GM19467 (cell line): ENCODE measurements around the gene MRPL34.

ENCODE experiments used
- ATAC-seq: cut with Tn5 transposase; IDR thresholded peaks from one replicate; pipeline ENCODE4 v1.9.1; 2021; ENCODE audit warnings: mild to moderate bottlenecking, moderate library complexity; ENCODE audit not compliant: unreplicated experiment

MRPL34 gene

DNA sequence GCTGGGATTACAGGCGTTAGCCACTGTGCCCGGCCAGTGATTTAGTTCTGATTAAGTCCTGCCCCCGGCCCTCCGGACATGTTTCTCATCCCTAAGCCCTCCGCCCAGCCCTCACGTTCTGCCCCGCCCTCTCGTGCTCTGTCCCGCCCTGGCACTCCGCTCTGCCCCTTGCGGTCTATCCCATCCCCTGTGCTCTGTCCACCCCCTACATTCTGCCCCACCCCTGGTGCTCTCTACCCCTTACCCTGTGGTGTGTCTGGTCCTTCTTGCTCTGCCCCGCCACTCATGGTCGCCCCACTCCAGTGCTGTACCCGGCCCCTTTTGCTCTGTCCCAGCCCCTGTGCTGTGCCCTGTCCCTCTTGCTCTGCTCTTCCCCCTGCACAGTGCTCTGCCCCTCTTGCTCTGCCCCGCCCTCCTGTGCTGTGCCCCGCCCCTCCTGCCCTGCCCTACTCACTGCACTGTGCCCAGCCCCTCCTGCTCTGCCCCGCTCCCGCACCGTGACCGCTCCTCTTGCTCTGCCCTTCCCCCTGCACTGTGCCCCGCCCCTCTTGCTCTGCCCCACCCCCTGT, 34.7 kb downstream of the MRPL34 start:
- ATAC-seq = no peak

DNA sequence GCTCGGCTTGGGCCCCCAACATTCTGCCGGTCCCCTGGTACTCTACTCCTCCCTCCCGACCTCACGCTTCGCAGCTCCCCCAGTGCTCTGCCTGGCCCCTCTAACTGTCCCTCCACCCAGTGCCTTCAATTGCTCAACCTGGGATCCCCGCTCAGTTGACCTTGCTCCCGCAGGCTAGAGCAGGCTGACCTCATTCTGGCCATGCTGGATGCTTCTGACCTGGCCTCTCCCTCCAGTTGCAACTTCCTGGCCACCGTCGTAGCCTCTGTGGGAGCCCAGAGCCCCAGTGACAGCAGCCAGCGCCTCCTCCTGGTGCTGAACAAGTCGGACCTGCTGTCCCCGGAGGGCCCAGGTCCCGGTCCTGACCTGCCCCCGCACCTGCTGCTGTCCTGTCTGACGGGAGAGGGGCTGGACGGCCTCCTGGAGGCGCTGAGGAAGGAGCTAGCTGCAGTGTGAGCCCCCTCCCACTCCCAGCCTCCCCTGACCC, 35.2 kb downstream of the MRPL34 start:
- no peak for ATAC-seq

DNA sequence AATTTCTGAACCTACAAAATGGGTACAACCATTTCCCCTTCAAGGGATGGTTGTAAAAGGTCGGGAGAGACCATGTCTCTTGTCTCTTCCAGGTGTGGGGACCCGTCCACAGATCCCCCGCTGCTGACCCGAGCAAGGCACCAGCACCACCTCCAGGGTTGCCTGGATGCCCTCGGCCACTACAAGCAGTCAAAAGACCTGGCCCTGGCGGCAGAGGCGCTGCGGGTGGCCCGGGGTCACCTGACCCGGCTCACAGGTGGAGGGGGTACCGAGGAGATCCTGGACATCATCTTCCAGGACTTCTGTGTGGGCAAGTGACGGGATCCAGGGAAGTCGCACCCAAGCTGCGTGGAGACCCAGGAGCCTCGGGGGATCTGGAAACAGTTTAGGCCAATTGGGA, 35.7 kb downstream of the MRPL34 start:
- ATAC-seq = no peak

DNA sequence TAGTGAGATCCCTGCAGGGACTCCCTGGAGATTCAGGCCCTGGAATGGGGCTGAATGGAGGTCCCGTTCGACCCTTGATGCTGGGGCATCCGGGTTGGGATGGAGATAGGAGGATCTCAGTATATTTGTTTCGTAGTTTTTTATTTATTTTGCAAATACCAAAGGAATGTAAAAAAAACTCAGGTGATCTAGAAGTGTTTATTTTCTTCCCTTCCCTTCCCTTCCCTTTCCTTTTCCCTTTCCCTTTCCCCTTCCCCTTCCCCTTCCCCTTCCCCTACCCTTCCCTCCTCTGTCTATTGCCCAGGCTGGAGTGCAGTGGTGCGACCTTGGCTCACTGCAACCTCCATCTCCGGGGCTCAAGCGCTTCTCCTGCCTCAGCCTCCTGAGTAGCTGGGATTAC, 36.2 kb downstream of the MRPL34 start:
- no peak for ATAC-seq

DNA sequence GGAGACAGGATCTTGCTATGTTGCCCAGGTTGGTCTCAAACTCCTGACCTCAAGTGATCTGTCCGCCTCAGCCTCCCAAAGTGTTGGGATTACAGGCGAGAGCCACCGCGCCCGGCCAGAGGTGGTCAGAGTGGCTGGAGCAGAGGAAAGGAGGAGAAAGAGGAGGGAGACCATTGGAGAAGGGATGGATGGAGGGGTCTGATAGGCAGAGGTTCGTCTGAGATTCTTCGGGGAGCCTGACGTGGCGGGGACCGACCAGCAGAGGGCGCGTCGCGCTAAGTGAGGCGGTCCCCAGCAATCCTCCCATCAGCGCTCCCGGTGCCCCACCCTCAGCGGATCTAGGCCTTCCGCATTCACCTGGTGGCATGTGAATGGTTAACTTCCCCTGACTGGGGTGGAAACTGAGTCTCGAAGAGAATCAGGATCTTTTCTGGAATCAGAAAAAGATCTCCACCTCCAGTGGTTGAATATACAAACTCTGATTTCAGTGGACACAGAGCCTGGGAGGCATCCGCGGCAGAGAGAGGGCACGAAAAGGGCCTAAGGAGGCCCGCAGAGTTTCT, 40.5 kb downstream of the MRPL34 start:
- no peak for ATAC-seq

DNA sequence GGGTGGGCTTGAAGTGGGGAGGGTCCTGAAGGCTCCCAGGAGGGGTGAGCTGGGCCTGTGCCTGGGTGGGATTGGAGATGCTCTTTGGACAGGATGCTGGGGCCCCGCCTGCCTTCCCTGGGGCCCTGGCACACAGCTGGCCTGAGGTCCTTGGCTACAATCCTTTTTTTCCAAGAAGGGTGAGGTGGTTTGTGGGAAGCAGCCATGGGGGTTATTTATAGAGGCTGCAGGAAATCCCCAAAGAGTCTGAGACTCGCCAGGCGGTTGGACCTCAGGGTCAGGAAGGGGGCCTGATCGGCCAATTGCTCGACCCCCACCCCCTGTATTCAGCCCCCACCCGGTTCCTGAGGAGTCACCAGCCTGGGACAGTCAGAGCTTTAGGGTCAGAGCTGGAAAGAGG, 41.7 kb downstream of the MRPL34 start:
- no peak for ATAC-seq

DNA sequence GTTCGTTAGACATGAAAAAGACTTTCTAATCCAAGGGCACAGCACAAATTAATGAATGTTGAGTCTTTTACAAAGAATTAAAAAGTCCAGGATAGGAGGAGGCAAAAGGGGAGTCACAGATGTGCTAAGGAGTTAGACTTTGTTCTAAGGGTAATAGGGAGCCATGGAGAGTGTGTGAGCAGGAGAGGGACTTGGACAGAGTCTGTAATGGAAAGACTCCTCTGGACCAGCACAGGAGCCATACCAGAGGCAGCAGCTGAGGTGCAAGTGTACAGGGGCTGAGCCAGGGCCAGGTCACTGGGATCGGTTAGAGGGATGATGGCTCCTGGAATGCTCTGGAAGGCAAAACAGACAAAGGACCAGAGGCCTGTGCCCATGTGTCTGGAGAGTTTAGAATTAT, 42.2 kb downstream of the MRPL34 start:
- ATAC-seq = no peak

DNA sequence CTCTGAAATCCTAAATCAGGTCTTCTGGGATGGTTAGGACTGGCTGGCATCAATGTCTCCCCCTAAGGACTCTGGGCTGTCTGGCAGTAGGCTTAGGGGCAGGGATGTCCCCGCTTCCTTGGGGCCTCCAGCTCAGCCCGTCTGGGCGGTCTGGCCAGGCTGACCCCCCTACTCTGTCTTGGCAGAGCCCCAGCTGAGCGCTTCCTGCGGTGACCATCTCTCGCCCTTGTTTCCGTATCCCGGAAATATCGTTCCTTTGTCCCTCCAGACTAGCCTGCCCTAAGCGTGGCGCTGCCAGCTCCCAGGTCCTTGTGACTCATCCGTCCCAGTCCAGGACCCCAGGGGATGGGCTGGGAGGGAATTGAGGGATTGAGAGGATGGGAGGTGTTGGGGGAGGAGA, 43.0 kb downstream of the MRPL34 start:
- ATAC-seq = no peak

DNA sequence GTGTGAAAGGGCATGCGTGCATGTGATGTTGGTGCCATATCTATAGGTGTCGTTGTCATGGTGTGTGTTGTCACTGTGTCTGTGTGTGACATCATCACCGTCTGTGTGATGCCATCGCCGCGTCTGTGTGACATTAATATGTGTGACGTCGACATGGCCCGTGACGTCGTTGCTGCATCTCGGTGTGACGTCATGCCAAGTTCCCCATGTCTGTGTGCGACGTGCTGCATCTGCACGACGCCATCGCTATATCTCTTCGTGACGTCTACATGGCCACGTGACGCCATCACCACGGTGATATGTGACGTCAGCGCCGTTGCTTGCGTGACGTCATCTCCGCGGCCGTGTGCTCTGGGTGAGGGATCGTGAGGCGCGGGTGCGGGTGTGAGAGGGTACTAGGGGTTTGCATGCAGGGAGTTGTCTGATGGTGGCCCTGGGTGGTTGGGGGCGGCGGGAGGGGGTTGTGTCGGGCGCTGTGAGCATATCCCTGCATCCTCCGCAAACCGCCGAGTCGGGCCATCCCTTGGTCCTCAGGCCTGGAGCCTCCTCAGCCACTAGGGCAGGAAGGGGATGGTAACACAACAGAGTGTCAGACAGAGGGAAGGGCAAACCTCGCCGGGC, 46.3 kb downstream of the MRPL34 start:
- ATAC-seq = no peak

DNA sequence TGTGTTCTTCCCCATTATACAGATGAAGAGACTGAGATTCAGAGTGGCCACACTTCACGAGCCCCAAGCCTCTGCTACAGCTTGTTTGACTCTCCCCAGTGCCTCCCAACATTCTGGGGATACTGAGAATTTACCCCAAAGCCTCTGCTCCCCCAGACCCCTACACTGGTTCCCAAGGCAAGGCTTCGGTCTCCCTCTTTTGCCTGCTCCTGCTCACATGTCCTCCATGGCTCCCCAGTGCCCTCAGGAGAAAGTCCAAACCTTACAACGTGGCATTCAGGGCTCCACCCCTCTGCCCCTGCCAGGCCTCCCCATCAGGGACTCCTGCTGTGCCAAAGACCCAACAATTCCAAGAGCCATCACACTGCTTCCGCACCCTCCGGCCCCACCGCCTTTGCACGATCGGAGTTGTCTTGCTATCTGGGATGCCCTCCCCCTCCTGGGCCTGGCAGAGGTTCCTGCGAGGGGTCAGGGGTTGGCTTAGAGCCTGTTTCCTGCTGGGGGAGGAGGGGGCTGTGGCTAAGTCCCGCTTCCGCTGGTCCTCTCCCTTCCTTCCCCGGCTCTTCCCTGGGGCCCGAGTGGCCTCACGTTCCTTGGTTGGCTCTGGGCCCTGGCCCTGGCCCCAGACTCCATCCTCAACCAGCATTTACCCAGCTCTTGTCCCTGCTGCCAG, 47.1 kb downstream of the MRPL34 start:
- no peak for ATAC-seq

DNA sequence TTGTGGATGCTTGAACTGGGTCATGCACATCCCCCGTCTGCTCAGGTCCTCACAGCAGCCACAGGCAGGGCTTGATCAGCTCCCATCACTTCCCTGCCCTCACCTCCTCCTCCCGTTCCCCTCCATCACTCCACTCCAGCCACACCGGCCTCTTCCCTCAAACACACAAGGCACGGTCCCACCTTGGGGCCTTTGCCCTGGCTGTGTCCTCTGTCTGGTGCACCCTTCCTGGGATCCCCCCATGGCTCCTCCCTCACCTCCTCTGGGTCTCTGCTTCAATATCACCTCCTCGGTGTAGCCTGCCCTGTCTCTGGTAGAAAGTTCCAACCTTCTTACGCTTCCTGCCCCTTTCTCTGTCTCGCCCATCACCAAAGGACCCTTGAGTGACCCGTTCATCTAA, 47.7 kb downstream of the MRPL34 start:
- ATAC-seq = no peak
